ENCODE results near the gene SPDYE17. TPM values are rescaled to one million over a fixed set of nuclear protein-coding genes. Genes with fewer than 3 reads are reported as not detected.
"Not testable (repeated sequence)": the region's sequence is repeated elsewhere in the genome, so short reads cannot be mapped to it uniquely, and the experiment has no call there.

Gene SPDYE17
- total and polyA plus RNA-seq, 2 of the 8 experiments (the other 6 are each of a cell fraction or from before 2014, with no cell fraction given) = not detected

DNA sequence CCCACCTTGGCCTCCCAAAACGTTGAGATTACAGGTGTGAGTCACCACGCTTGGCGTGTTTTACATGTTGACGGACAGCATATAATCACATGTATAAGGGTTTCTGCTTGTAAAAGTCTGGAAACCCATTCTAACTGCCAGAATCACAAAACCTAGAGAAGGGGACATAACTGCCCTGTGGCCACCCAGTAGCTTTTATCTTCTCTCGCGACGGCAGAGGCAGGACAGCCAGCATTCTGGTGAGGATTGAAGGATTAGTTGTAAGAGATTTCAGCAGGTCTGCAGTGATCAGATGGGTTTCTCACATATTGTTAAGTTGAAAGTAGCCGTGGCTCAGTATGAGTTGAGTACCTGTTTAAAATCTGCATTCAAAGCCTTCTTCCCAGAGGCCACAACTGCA lies 59.8 kb downstream of the SPDYE17 start:
- H3K23ac ChIP-seq (ENCODE audit: insufficient read length); H3K14ac ChIP-seq (ENCODE audit: insufficient read length); H3K9me3 ChIP-seq (ENCODE audit: insufficient read depth in 2 of 2, low read depth in 1 of 2, low read length in 1 of 2); H2BK120ac ChIP-seq (replicated peaks; ENCODE audit: low read depth, low read length); H2AFZ ChIP-seq (ENCODE audit: low read length); H4K8ac ChIP-seq (ENCODE audit: extremely low read depth, insufficient read depth, low read length); H2BK15ac ChIP-seq (ENCODE audit: low read length); H3K36me3 ChIP-seq (ENCODE audit: control insufficient read depth in 2 of 4, insufficient read depth in 4 of 4, low read length in 3 of 4); H2BK5ac ChIP-seq (ENCODE audit: low read depth, low read length); H3K56ac ChIP-seq (replicated peaks; ENCODE audit: insufficient read length, low read depth, low read length); H3K4me1 ChIP-seq (replicated peaks in 1 of 4; ENCODE audit: control insufficient read depth in 3 of 4, insufficient read depth in 4 of 4, low read length in 3 of 4); H3K18ac ChIP-seq (ENCODE audit: extremely low read depth, low read length); H3K27me3 ChIP-seq (replicated peaks in 1 of 4; ENCODE audit: control insufficient read depth in 3 of 4, extremely low read depth in 1 of 4, insufficient read depth in 3 of 4, low read length in 3 of 4); H2BK20ac ChIP-seq (ENCODE audit: low read length); H2AK5ac ChIP-seq (ENCODE audit: low read depth, low read length); H4K91ac ChIP-seq (replicated peaks; ENCODE audit: insufficient read length, low read length); H4K5ac ChIP-seq (ENCODE audit: insufficient read length, low read depth, low read length); H2BK12ac ChIP-seq (ENCODE audit: low read depth, low read length); H3K27ac ChIP-seq (ENCODE audit: low read depth, low read length); H3K79me2 ChIP-seq (ENCODE audit: control insufficient read depth in 1 of 2, insufficient read depth in 2 of 2, low read length in 2 of 2); H3K4ac ChIP-seq (replicated peaks; ENCODE audit: insufficient read length, low read depth, low read length); POLR2A ChIA-PET (ENCODE audit: partially characterized antibody); DNase-seq (ENCODE audit: low read depth in 1 of 2, low spot score in 2 of 2); H3K23me2 ChIP-seq (ENCODE audit: low read depth, low read length); H3K4me3 ChIP-seq (ENCODE audit: extremely low read depth in 1 of 4, insufficient read depth in 2 of 4, low read depth in 3 of 4, low read length in 4 of 4); CTCF ChIA-PET (ENCODE audit: partially characterized antibody); H3K4me2 ChIP-seq (ENCODE audit: insufficient read depth in 1 of 2, low read depth in 2 of 2, low read length in 2 of 2); H3K9ac ChIP-seq (replicated peaks in 1 of 4; ENCODE audit: extremely low read depth in 1 of 4, low read depth in 3 of 4, low read length in 3 of 4); H3K79me1 ChIP-seq (ENCODE audit: low read depth, low read length); H4K20me1 ChIP-seq (replicated peaks in 1 of 2; ENCODE audit: control insufficient read depth in 1 of 2, insufficient read depth in 2 of 2, low read length in 2 of 2); FAIRE-seq: not testable (repeated sequence)
- WGBS, 2 experiments (ENCODE audit: extremely low coverage in 1 of 2, insufficient coverage in 1 of 2, insufficient read length in 1 of 2, insufficient replicate concordance in 2 of 2, low coverage in 1 of 2, low lambda C conversion rate in 2 of 2, missing lambda C conversion rate in 1 of 2) = 83% methylated on average over 7 of the region's 8 CpGs; no CpG with 5 or more reads in 1 of the 2 experiments

Small RNA genes lying within 50 kb of the gene (small RNA-seq; reads per million reads assigned to genes)
- not detected for gene RF00019 (ENCODE audit: insufficient read depth)

Other genes starting within 250 kb of the SPDYE17 start
- gene SPDYE18, start 30.2 kb upstream of the SPDYE17 start, total RNA-seq (2021; fragmentation: NEBNext Ultra II Directional; extraction: Animal tissue kit (Norgen Biotek cat#: 25700)) = not detected in 2 replicates
- not detected in 2 replicates for gene SPDYE18, start 30.2 kb upstream of the SPDYE17 start, polyA plus RNA-seq (2011; rRNA removed)
- 0.63 and 2.4 TPM in 2 replicates for gene CCDC146, start 90.3 kb upstream of the SPDYE17 start, total RNA-seq (2021; fragmentation: NEBNext Ultra II Directional; extraction: Animal tissue kit (Norgen Biotek cat#: 25700))
- 0.35 and 0.88 TPM in 2 replicates for gene CCDC146, start 90.3 kb upstream of the SPDYE17 start, polyA plus RNA-seq (2011; rRNA removed)
- gene FGL2, start 167.5 kb upstream of the SPDYE17 start, total RNA-seq (2021; fragmentation: NEBNext Ultra II Directional; extraction: Animal tissue kit (Norgen Biotek cat#: 25700)) = not detected in 2 replicates
- gene FGL2, start 167.5 kb upstream of the SPDYE17 start, polyA plus RNA-seq (2011; rRNA removed) = not detected in 2 replicates

Data from H1 (cell line).